H9 (cell line): ENCODE results near the gene ANGPT4. TPM values are rescaled to one million over a fixed set of nuclear protein-coding genes. Genes with fewer than 3 reads are reported as not detected.

Experiments used
- DNase-seq: peaks from one replicate; pipeline ENCODE4 v3.0.0-alpha.2; 2017
- H2AFZ ChIP-seq: one replicate; pipeline ENCODE4 v1.6.1; 2013; ENCODE audit warnings: mild to moderate bottlenecking, low read length, control low read depth, moderate library complexity
- H2AK5ac ChIP-seq: 2 replicates; pipeline ENCODE4 v1.6.1; 2013; ENCODE audit warnings: low read length, control low read depth, mixed read lengths; ENCODE audit not compliant: insufficient read length
- H2BK120ac ChIP-seq: one replicate; pipeline ENCODE4 v1.6.1; 2013; ENCODE audit warnings: low read depth, mild to moderate bottlenecking, low read length, control low read depth, inconsistent platforms; ENCODE audit not compliant: poor library complexity, severe bottlenecking
- H2BK12ac ChIP-seq: 2 replicates; pipeline ENCODE4 v1.6.1; 2013; ENCODE audit warnings: low read length, control low read depth, mixed read lengths, low read depth; ENCODE audit not compliant: insufficient read length
- H2BK15ac ChIP-seq: 2 replicates; pipeline ENCODE4 v1.6.1; 2013; ENCODE audit warnings: low read depth, low read length, control low read depth
- H2BK20ac ChIP-seq: one replicate; pipeline ENCODE4 v1.6.1; 2013; ENCODE audit warnings: low read depth, mild to moderate bottlenecking, low read length, control low read depth, inconsistent platforms; ENCODE audit not compliant: poor library complexity, severe bottlenecking
- H2BK5ac ChIP-seq: 2 replicates; pipeline ENCODE4 v1.6.1; 2013; ENCODE audit warnings: low read length, control low read depth, mixed read lengths; ENCODE audit not compliant: insufficient read length
- H3K14ac ChIP-seq: 2 replicates; pipeline ENCODE4 v1.6.1; 2013; ENCODE audit warnings: low read length, control low read depth; ENCODE audit not compliant: insufficient read depth
- H3K18ac ChIP-seq: 2 replicates; pipeline ENCODE4 v1.6.1; 2013; ENCODE audit warnings: low read depth, mild to moderate bottlenecking, mixed read lengths, low read length, control low read depth; ENCODE audit not compliant: insufficient read length
- H3K23ac ChIP-seq: 2 replicates; pipeline ENCODE4 v1.6.1; 2013; ENCODE audit warnings: low read length, control low read depth, mixed read lengths, low read depth; ENCODE audit not compliant: insufficient read length
- H3K23me2 ChIP-seq: 2 replicates; pipeline ENCODE4 v1.6.1; 2013; ENCODE audit warnings: low read depth, mild to moderate bottlenecking, mixed read lengths, low read length, control low read depth; ENCODE audit not compliant: insufficient read length, poor library complexity, severe bottlenecking
- H3K27ac ChIP-seq: 2 replicates; pipeline ENCODE4 v1.5.1; 2013; ENCODE audit warnings: low read length, control low read depth, mixed read lengths, low read depth; ENCODE audit not compliant: insufficient read length
- H3K27me3 ChIP-seq: 2 replicates; pipeline ENCODE4 v1.6.1; 2013; ENCODE audit warnings: low read length, control low read depth, inconsistent platforms; ENCODE audit not compliant: insufficient read depth
- H3K4ac ChIP-seq: 2 replicates; pipeline ENCODE4 v1.6.1; 2013; ENCODE audit warnings: low read depth, mild to moderate bottlenecking, control low read depth, inconsistent platforms, low read length, moderate library complexity
- H3K4me1 ChIP-seq: 2 replicates; pipeline ENCODE4 v1.6.1; 2013; ENCODE audit warnings: low read length, control low read depth, inconsistent platforms; ENCODE audit not compliant: insufficient read depth
- H3K4me2 ChIP-seq: 2 replicates; pipeline ENCODE4 v1.6.1; 2013; ENCODE audit warnings: low read length, control low read depth, mixed read lengths; ENCODE audit not compliant: insufficient read length, insufficient read depth
- H3K56ac ChIP-seq: 2 replicates; pipeline ENCODE4 v1.6.1; 2013; ENCODE audit warnings: low read depth, mild to moderate bottlenecking, mixed read lengths, low read length, control low read depth; ENCODE audit not compliant: insufficient read length
- H3K79me1 ChIP-seq: 2 replicates; pipeline ENCODE4 v1.6.1; 2013; ENCODE audit warnings: low read depth, mild to moderate bottlenecking, moderate library complexity, low read length, control low read depth, inconsistent platforms; ENCODE audit not compliant: insufficient read depth, poor library complexity, severe bottlenecking
- H3K79me2 ChIP-seq: 2 replicates; pipeline ENCODE4 v1.6.1; 2013; ENCODE audit warnings: low read length, control low read depth, inconsistent platforms; ENCODE audit not compliant: insufficient read depth
- H3K9ac ChIP-seq: 2 replicates; pipeline ENCODE4 v1.6.1; 2013; ENCODE audit warnings: low read length, control low read depth, mixed read lengths; ENCODE audit not compliant: insufficient read length; ENCODE audit errors: extremely low read depth
- H3K9me3 ChIP-seq: one replicate; pipeline ENCODE4 v1.6.1; 2013; ENCODE audit warnings: low read depth, low read length, inconsistent platforms; ENCODE audit not compliant: control insufficient read depth
- H3T11ph ChIP-seq: one replicate; pipeline ENCODE4 v1.6.1; 2013; ENCODE audit warnings: mild to moderate bottlenecking, low read length, control low read depth, inconsistent platforms
- H4K20me1 ChIP-seq: one replicate; pipeline ENCODE4 v1.6.1; 2013; ENCODE audit not compliant: control insufficient read depth, insufficient read length, insufficient read depth
- H4K5ac ChIP-seq: 2 replicates; pipeline ENCODE4 v1.6.1; 2013; ENCODE audit warnings: low read depth, mild to moderate bottlenecking, mixed read lengths, low read length, control low read depth; ENCODE audit not compliant: insufficient read length
- H4K8ac ChIP-seq: replicated peaks from 2 replicates; pipeline ENCODE4 v1.6.1; 2013; ENCODE audit warnings: low read length, control low read depth, mixed read lengths, low read depth; ENCODE audit not compliant: insufficient read length
- H4K91ac ChIP-seq: 2 replicates; pipeline ENCODE4 v1.6.1; 2013; ENCODE audit warnings: low read depth, mild to moderate bottlenecking, moderate library complexity, mixed read lengths, low read length, control low read depth; ENCODE audit not compliant: insufficient read length
- H3K27ac Mint-ChIP-seq, 3 experiments: 2 replicates in 2 of 3; 3 replicates in 1 of 3; pipeline ENCODE4 v1.8.0; 2020 to 2021; ENCODE audit warnings: mixed read lengths in 3 of 3, mild to moderate bottlenecking in 1 of 3, moderate library complexity in 1 of 3
- H3K27me3 Mint-ChIP-seq: 2 replicates; pipeline ENCODE4 v1.8.0; 2021; ENCODE audit warnings: low read depth, mild to moderate bottlenecking, moderate library complexity, mixed read lengths
- H3K36me3 Mint-ChIP-seq, 3 experiments: 2 replicates in 2 of 3; 3 replicates in 1 of 3; pipeline ENCODE4 v1.8.0; 2020 to 2021; ENCODE audit warnings: low read depth in 3 of 3, mixed read lengths in 3 of 3; ENCODE audit not compliant: insufficient read depth in 1 of 3
- H3K4me1 Mint-ChIP-seq, 2 experiments: 2 replicates each; pipeline ENCODE4 v1.8.0; 2020; ENCODE audit warnings: mixed read lengths in 2 of 2
- H3K4me3 Mint-ChIP-seq, 2 experiments: 2 replicates in 1 of 2; 3 replicates in 1 of 2; pipeline ENCODE4 v1.8.0; 2020 to 2021; ENCODE audit warnings: mild to moderate bottlenecking in 2 of 2, mixed read lengths in 2 of 2, moderate library complexity in 1 of 2
- H3K9me3 Mint-ChIP-seq, 2 experiments: 2 replicates in 1 of 2; 3 replicates in 1 of 2; pipeline ENCODE4 v1.8.0; 2020; ENCODE audit warnings: mild to moderate bottlenecking in 2 of 2, mixed read lengths in 2 of 2, moderate library complexity in 1 of 2
- WGBS: extraction: QIAGEN DNeasy Blood & Tissue Kit; methylation state at CpG from one replicate; pipeline ENCODE4 v1.1.7; 2013; ENCODE audit warnings: missing lambda C conversion rate, low lambda C conversion rate, mixed read lengths; ENCODE audit not compliant: insufficient read length; ENCODE audit errors: extremely low coverage; 5-methylcytosine and 5-hydroxymethylcytosine counted together
- total RNA-seq: library from RNA; stranded (reverse); gene quantifications from 2 replicates; pipeline ENCODE4 v1.2.1, GENCODE V29; 2021
- TF ChIP-seq, protein P1 (sequence below): fragments of 200-600 bp; sonication (generic); conservative IDR thresholded peaks from 3 replicates; pipeline ENCODE4 v1.8.0; 2021; ENCODE audit warnings: antibody characterized with exemption, mild to moderate bottlenecking

Gene ANGPT4
- total RNA-seq, 1 experiment from 2014 or later = 0.11 TPM

DNA sequence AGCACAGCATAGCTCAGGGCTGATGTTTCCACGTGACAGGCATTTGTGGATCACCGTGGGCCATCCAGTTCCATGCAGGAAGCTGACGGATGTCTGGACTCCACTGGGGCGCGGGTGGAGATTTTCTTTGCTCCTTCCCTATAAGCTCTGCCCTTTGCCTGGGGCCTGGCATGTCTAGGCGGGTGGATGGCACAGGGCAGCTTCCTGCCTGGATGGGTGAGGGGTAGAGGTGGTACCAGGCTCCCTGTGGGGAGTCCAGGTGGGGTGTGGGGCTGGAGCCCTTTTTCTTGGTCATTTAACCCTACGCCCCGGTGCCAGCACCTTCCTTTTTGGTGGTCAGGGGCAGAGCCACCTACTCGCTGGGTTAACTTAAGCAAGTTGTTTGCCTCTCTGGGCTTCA is 72.2 kb downstream of the ANGPT4 start:
- Histone ChIP-seq H3K27ac (no peak overlapping the region), H4K8ac (no peak overlapping the region), H3K23me2 (peaks cover 28% of the 10 kb centered on the region), H2AK5ac (no peak overlapping the region), H2BK12ac (no peak overlapping the region), H3T11ph (no peak overlapping the region), H4K20me1 (no peaks in the 10 kb centered on the region), H2BK15ac (no peak overlapping the region), H3K79me2 (no peaks in the 10 kb centered on the region), H3K4me1 (no peaks in the 10 kb centered on the region; the same call in 1 of the 2 replicates), H3K27me3 (no peaks in the 10 kb centered on the region; the same call in 1 of the 2 replicates), H3K18ac (no peak overlapping the region), H4K5ac (no peak overlapping the region), H3K14ac (no peak overlapping the region), H2BK5ac (no peak overlapping the region), H3K56ac (no peak overlapping the region), H2BK20ac (no peak overlapping the region), H3K79me1 (no peaks in the 10 kb centered on the region), H2AFZ (no peak overlapping the region), H4K91ac (no peak overlapping the region), H2BK120ac (no peak overlapping the region), H3K4ac (no peak overlapping the region), H3K9ac (no peak overlapping the region), H3K9me3 (no peaks in the 10 kb centered on the region), H3K23ac (no peak overlapping the region), H3K4me2 (peak overlapping the region; percentile 63)
- Mint-ChIP-seq H3K36me3 (no peaks in the 10 kb centered on the region; a peak in 2 of 7 replicates), H3K4me1 (peaks cover 35 to 41% of the 10 kb centered on the region in 2 experiments), H3K27ac (no peak overlapping the region), H3K9me3 (no peaks in the 10 kb centered on the region), H3K27me3 (peaks cover 32% of the 10 kb centered on the region), H3K4me3 (peak overlapping the region in 1 of 2 experiments; percentile 38; a peak in 2 of 5 replicates)
- no peak for DNase-seq
- TF ChIP-seq, protein P1, sequence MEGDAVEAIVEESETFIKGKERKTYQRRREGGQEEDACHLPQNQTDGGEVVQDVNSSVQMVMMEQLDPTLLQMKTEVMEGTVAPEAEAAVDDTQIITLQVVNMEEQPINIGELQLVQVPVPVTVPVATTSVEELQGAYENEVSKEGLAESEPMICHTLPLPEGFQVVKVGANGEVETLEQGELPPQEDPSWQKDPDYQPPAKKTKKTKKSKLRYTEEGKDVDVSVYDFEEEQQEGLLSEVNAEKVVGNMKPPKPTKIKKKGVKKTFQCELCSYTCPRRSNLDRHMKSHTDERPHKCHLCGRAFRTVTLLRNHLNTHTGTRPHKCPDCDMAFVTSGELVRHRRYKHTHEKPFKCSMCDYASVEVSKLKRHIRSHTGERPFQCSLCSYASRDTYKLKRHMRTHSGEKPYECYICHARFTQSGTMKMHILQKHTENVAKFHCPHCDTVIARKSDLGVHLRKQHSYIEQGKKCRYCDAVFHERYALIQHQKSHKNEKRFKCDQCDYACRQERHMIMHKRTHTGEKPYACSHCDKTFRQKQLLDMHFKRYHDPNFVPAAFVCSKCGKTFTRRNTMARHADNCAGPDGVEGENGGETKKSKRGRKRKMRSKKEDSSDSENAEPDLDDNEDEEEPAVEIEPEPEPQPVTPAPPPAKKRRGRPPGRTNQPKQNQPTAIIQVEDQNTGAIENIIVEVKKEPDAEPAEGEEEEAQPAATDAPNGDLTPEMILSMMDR = no peak
- WGBS = no CpG with 5 or more reads among the region's 9 CpGs
